Hindlimb muscle (tissue), 1 donor: Measurements from ENCODE around the gene FAAP100. TPM values are rescaled to one million over a fixed set of nuclear protein-coding genes. Genes with fewer than 3 reads are reported as not detected.
A peak's percentile ranks its signal among the peaks of the same experiment; 100 is the strongest.

Source experiments
- DNase-seq: peaks from one replicate; pipeline ENCODE4 v3.0.0-alpha.2; 2013
- polyA plus RNA-seq: library from polyadenylated mRNA; unstranded; fragments of 120-200 nt; gene quantifications from one replicate; pipeline ENCODE4 v1.2.1, GENCODE V29; 2013; ENCODE audit not compliant: insufficient read length

FAAP100 gene
- polyA plus RNA-seq, 1 donor = 22.3 TPM

- peak; percentile 71 for DNase-seq
These were observed 964 bp upstream of the FAAP100 start for GRCh38 chr17:81553018-81553615.

- DNase-seq = no peak
These were observed 502 bp downstream of the FAAP100 start for GRCh38 chr17:81551458-81552243.

- no peak for DNase-seq
These were observed 1.2 kb downstream of the FAAP100 start for GRCh38 chr17:81550830-81551457.

- DNase-seq = no peak
These were observed 1.9 kb downstream of the FAAP100 start for GRCh38 chr17:81550285-81550684.

GRCh38 chr17:81549826-81550225 is 2.3 kb downstream of the FAAP100 start:
- no peak for DNase-seq

- no peak for DNase-seq
These were observed 3.1 kb downstream of the FAAP100 start for GRCh38 chr17:81549031-81549557.

- DNase-seq = no peak
These were observed 4.6 kb downstream of the FAAP100 start for GRCh38 chr17:81547614-81547982.

- no peak for DNase-seq
These were observed 5.1 kb downstream of the FAAP100 start for GRCh38 chr17:81546906-81547613.

- no peak for DNase-seq
These were observed 6.8 kb downstream of the FAAP100 start for GRCh38 chr17:81545160-81545949.

- no peak for DNase-seq
These were observed 7.7 kb downstream of the FAAP100 start for GRCh38 chr17:81544281-81544974.

- DNase-seq = no peak
These were observed 8.4 kb downstream of the FAAP100 start for GRCh38 chr17:81543756-81544155.

GRCh38 chr17:81543339-81543675 is 8.8 kb downstream of the FAAP100 start:
- no peak for DNase-seq

- no peak for DNase-seq
These were observed 9.5 kb downstream of the FAAP100 start for GRCh38 chr17:81542431-81543338.

GRCh38 chr17:81541123-81541522 is 11.0 kb downstream of the FAAP100 start:
- DNase-seq = no peak

- no peak for DNase-seq
These were observed 11.5 kb downstream of the FAAP100 start for GRCh38 chr17:81540676-81541027.

GRCh38 chr17:81539961-81540675 is 12.0 kb downstream of the FAAP100 start:
- DNase-seq = no peak

- no peak for DNase-seq
These were observed 12.6 kb downstream of the FAAP100 start for GRCh38 chr17:81539571-81539900.

- DNase-seq = no peak
These were observed 13.2 kb downstream of the FAAP100 start for GRCh38 chr17:81538651-81539570.
